DMS114 treated with DMSO at 0.1 percent for 48 hours (cell line): Measurements from ENCODE around the gene ADORA1.

Source experiments
- DNase-seq: peaks from one replicate; lab custom pipeline; 2025; ENCODE audit not compliant: unreplicated experiment; lab: John Stamatoyannopoulos, UW

Gene ADORA1

GRCh38 chr1:203120325-203121153 is 7.0 kb upstream of the ADORA1 start:
- no peak for DNase-seq

GRCh38 chr1:203121186-203122015 is 6.1 kb upstream of the ADORA1 start:
- DNase-seq, result no peak

GRCh38 chr1:203122159-203122558 is 5.4 kb upstream of the ADORA1 start:
- DNase-seq, result no peak

- no peak for DNase-seq
These were observed 3.5 kb upstream of the ADORA1 start for GRCh38 chr1:203124011-203124410.

- DNase-seq, result no peak
These were observed 2.8 kb upstream of the ADORA1 start for GRCh38 chr1:203124546-203125317.

GRCh38 chr1:203126151-203126865 is 1.2 kb upstream of the ADORA1 start:
- no peak for DNase-seq

GRCh38 chr1:203126866-203127665 is 460 bp upstream of the ADORA1 start:
- DNase-seq, result no peak

- no peak for DNase-seq
These were observed 847 bp downstream of the ADORA1 start for GRCh38 chr1:203128431-203128715.

- no peak for DNase-seq
These were observed 1.4 kb downstream of the ADORA1 start for GRCh38 chr1:203128716-203129500.

- DNase-seq, result no peak
These were observed 2.1 kb downstream of the ADORA1 start for GRCh38 chr1:203129501-203130231.

GRCh38 chr1:203130358-203130985 is 2.9 kb downstream of the ADORA1 start:
- no peak for DNase-seq

- no peak for DNase-seq
These were observed 4.1 kb downstream of the ADORA1 start for GRCh38 chr1:203131548-203132200.

GRCh38 chr1:203133970-203134725 is 6.6 kb downstream of the ADORA1 start:
- DNase-seq, result no peak

- no peak for DNase-seq
These were observed 8.2 kb downstream of the ADORA1 start for GRCh38 chr1:203135636-203136305.

GRCh38 chr1:203136409-203137042 is 9.0 kb downstream of the ADORA1 start:
- no peak for DNase-seq

- DNase-seq, result no peak
These were observed 9.8 kb downstream of the ADORA1 start for GRCh38 chr1:203137324-203137723.
